Measurements from ENCODE around the gene CSRNP3. TPM values are rescaled to one million over a fixed set of nuclear protein-coding genes. Genes with fewer than 3 reads are reported as not detected.

CSRNP3 gene
- total and polyA plus RNA-seq, 12 donors = 0.77 to 9.4 (median 4.7) TPM

DNA sequence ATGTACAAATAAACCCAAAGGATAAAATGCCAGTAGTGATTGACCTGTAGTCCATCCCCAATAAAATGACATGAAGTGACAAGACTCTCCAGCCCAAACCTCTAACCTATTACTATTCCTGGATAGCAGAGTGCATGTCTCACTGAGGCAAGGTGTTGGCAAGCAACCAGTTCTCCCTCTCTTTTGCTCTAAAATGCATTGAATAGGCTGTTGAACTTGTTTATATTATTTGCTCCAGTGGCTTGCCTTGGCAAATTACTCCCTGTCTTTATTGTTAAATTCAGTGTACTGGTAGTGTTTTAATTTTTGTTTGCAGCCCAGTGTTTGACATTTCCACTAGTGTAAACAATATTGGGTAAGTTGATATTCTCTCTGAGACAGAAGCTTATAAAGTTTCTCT lies 70.5 kb downstream of the CSRNP3 start:
- ATAC-seq (no peak), DNase-seq (no peak)
- H3K27ac ChIP-seq = no peak overlapping the region
- H3K4me3 ChIP-seq = no peak overlapping the region
- H3K9me3 ChIP-seq = no peaks in the 10 kb centered on the region
- TF ChIP-seq, protein P1, sequence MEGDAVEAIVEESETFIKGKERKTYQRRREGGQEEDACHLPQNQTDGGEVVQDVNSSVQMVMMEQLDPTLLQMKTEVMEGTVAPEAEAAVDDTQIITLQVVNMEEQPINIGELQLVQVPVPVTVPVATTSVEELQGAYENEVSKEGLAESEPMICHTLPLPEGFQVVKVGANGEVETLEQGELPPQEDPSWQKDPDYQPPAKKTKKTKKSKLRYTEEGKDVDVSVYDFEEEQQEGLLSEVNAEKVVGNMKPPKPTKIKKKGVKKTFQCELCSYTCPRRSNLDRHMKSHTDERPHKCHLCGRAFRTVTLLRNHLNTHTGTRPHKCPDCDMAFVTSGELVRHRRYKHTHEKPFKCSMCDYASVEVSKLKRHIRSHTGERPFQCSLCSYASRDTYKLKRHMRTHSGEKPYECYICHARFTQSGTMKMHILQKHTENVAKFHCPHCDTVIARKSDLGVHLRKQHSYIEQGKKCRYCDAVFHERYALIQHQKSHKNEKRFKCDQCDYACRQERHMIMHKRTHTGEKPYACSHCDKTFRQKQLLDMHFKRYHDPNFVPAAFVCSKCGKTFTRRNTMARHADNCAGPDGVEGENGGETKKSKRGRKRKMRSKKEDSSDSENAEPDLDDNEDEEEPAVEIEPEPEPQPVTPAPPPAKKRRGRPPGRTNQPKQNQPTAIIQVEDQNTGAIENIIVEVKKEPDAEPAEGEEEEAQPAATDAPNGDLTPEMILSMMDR (IDR thresholded peaks at IDR 0.05) = no peak
- H3K36me3 ChIP-seq = no peaks in the 10 kb centered on the region
- H3K27me3 ChIP-seq = no peaks in the 10 kb centered on the region
- intact Hi-C loops (cut with DNase I) = loop anchor here in 1 of 10 donors (2.0 kb wide), 1 partner anchor 15 kb away; no protein-coding TSS in a partner anchor
- H3K4me1 ChIP-seq = no peaks in the 10 kb centered on the region

DNA sequence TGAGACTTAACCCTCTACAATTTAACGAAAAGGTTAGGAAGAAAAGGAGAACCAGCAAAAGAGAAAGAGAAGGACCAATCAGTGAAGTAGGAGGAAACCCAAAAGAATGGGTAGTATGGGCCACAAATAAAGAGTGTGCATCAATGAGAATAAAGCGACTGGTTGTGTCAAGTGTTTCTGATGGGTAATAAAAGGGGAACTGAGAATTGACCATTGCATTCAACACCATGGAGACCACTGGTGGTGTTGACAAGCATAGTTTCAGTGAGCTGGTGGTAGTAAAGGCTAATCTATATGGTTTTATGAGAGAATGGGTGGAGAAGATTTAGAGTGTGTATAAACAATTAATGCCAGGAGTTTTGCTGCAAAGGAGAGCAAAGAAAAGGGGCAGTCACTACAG lies 75.4 kb downstream of the CSRNP3 start:
- Histone ChIP-seq H3K4me1 (no peaks in the 10 kb centered on the region), H3K36me3 (no peaks in the 10 kb centered on the region), H3K4me3 (no peak overlapping the region), H3K27ac (no peak overlapping the region), H3K27me3 (no peaks in the 10 kb centered on the region), H3K9me3 (no peaks in the 10 kb centered on the region)
- DNase-seq (no peak), ATAC-seq (no peak)
- intact Hi-C loops (cut with DNase I) = no loop called here
- TF ChIP-seq, protein P1 (IDR thresholded peaks at IDR 0.05) = no peak
- WGBS, 2 donors = 95 to 97% methylated on average over 2 of the region's 2 CpGs

DNA sequence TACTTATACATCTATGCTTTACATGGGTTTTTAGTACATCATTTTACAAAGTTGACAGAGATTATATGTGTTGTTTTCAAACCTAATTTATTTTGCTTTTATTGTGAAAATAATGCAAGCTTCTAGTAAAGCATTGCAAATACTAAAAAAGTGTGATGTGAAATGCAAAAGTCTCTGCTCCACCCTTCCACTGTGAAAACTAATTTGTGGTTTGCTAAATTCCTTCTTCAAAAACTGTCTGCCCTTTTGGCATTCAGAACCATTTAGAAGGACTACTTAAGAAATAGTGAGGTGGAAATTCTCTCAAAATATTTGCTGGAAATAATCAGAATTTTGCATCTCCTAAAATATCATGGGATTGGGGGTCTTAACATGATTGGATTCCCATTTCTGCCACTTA lies 78.4 kb downstream of the CSRNP3 start:
- ATAC-seq = no peak
- Histone ChIP-seq H3K36me3 (no peaks in the 10 kb centered on the region), H3K9me3 (no peaks in the 10 kb centered on the region), H3K4me1 (peaks cover 0 to 6% (median 0%) of the 10 kb centered on the region in 9 donors), H3K4me3 (no peak overlapping the region), H3K27me3 (no peaks in the 10 kb centered on the region), H3K27ac (no peak overlapping the region)
- no peak for DNase-seq
- intact Hi-C loops (cut with DNase I) = no loop called here
- TF ChIP-seq, protein P1 (IDR thresholded peaks at IDR 0.05) = no peak

DNA sequence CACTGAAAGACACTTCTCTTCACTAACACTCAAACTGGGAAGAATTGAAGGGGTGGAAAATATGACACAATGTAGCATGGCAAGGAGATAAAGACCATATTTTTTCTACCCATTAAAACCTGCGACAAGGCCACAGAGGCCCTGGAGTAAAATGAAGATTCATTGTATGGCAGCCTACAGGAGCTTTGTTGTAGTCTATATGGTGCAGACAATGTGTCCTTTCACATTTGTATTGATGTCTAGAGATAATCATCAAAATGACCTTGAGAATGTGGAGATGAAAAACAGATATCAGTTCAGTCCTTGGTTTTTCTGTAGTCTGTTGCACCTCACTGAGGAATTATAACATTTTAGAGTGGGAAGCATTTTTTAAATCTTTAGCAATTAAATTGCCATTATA lies 80.1 kb downstream of the CSRNP3 start:
- Histone ChIP-seq H3K9me3 (no peaks in the 10 kb centered on the region), H3K4me1 (peaks cover 0 to 6% (median 0%) of the 10 kb centered on the region in 9 donors), H3K36me3 (no peaks in the 10 kb centered on the region), H3K4me3 (no peak overlapping the region), H3K27me3 (no peaks in the 10 kb centered on the region), H3K27ac (no peak overlapping the region)
- TF ChIP-seq, protein P1 (IDR thresholded peaks at IDR 0.05) = no peak
- DNase-seq (no peak), ATAC-seq (no peak)
- WGBS, 2 donors = 81 to 84% methylated on average over 1 of the region's 1 CpG
- intact Hi-C loops (cut with DNase I) = no loop called here

DNA sequence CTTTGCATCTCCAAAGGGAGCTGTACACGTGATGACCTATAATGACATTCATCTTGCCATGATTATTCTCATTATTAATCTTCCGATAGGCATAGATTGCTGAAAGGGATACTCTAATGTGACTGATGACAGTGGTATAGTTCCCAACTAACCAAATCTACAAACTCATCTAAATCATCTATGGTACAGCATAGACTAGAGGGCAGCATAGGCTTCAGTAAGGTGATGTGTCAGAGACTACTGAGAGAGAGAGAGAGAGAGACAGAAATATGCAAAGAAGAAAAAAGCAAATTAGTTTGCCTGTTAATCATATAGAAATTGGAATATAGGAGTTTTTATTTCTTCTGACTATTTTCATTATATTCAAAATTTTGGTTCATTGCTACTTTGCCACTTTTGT lies 89.3 kb downstream of the CSRNP3 start:
- Histone ChIP-seq H3K27me3 (no peaks in the 10 kb centered on the region), H3K4me1 (peaks cover 0 to 7% (median 0%) of the 10 kb centered on the region in 9 donors), H3K36me3 (no peaks in the 10 kb centered on the region), H3K9me3 (no peaks in the 10 kb centered on the region), H3K27ac (no peak overlapping the region), H3K4me3 (no peak overlapping the region)
- DNase-seq (no peak), ATAC-seq (no peak)
- TF ChIP-seq, protein P1 (IDR thresholded peaks at IDR 0.05) = no peak
- intact Hi-C loops (cut with DNase I) = no loop called here
- 82 to 88% methylated on average over 2 of the region's 2 CpGs for WGBS, 2 donors
